SHP77 (cell line): ENCODE data around the gene CENPO.
"Not testable (repeated sequence)": the region's sequence is repeated elsewhere in the genome, so short reads cannot be mapped to it uniquely, and the experiment has no call there.

ENCODE experiments used
- DNase-seq, 2 experiments: peaks; one replicate each; lab custom pipeline; 2025; lab: John Stamatoyannopoulos, UW

The CENPO gene

DNA sequence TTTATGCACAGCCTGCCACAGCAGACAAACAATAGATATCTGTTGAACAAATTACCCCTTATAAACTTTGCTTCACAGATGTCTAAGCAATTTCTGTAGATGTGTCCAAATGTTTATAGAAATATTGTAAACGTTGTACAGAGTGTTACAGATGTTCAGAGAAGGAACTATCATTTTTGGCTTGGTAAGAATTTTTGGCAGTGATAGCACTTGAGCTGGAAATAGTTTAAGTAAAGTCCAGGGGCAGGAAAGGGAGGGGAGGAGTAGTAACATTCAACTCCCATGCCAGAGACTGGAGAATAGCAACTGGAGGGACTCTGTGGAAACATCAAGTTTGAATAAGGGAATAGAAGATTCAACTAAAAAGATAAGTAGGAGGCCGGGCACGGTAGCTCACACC, 4.4 kb upstream of the CENPO start:
- DNase-seq: no peak

DNA sequence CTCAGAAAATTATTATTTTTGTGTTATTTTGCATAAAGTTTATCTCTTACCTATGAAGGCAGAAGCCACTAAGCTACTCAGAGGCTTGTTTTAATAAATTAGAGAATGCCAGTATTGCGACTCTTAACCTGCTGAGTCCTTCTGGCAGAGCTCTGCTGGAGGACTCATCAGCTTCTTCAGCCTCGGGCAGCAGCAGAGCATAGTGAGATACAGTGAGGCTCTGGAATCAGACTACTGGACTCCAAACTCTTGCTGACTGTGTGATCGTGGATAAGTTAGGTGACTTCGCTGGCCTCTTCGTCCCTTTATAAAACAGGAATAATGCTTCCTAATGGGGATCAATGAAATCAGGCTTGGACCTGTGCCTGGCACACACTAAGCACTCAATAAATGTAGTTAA, 1.8 kb upstream of the CENPO start:
- no peak for DNase-seq

DNA sequence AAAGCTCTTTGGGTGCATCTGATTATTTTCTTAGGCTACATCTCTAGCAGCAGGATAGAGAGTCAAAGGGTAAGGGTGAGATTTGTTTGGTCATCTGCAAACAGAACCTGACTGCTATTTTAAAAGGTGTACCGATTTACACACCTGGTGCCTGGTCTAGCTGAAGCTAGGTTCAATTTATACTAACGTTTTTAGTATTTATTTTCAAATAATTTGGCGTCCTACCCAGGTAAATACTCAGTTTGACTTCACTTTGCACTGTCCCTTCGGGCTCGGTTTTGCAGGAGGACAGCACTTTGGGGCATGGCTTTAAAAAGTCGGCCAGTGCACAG, 717 bp upstream of the CENPO start:
- DNase-seq: no peak

DNA sequence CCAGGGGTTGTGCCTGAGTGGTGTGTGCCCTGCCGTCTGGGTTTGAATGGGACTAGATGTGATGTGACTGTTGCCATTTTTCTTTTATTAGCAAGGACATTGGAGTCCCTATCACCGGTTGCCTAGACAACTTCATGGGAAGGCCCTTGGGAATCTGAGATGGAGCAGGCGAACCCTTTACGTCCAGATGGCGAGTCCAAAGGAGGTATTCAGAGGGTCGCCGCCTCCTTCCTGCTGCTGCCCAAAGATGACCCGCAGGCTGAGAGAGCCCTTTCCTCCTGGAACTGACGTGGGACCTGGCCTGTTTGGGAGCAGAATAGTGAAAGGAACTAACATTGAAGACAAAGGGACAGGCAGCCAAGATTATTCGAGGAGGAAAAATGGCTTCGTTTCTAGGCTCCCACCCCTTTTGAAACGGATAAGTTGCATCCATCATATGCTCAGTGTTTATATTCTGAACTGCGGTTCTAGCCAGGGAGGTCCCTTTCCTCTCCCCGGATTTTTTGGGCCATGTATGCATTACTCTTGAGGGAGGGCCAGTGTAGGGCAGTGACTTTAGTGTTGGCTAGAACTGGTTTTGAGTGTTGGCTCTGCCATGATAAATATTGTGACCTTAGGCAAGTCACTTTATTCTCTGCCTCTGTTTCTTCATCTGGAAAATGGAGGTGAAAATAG, 673 bp downstream of the CENPO start:
- DNase-seq: peak in 1 of 2 experiments; percentile 10

DNA sequence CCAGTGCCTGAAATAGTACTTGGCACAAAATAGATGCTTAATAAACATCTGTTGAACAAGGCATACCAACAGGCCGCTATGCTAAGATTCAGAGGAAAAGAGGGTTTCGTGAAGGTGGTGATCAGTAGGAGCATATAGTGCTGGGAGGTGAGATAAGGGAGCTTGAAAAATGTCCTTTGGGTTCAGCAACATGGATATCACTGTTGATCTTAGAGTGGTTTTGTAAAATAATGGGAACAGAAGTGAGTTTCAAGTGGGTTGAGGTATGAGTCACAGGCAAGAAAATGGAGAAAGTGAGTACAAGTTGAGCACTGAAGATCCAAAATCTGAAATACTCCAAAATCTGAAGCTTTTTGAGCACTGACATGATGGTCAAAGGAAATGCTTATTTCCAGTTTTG, 4.4 kb downstream of the CENPO start:
- no peak for DNase-seq

DNA sequence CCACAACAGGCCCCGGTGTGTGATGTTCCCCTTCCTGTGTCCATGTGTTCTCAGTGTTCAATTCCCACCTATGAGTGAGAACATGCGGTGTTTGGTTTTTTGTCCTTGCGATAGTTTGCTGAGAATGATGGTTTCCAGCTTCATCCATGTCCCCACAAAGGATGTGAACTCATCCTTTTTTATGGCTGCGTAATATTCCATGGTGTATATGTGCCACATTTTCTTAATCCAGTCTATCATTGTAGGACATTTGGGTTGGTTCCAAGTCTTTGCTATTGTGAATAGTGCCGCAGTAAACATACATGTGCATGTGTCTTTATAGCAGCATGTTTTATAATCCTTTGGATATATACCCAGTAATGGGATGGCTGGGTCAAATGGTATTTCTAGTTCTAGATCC, 7.3 kb downstream of the CENPO start:
- not testable (repeated sequence) for DNase-seq

DNA sequence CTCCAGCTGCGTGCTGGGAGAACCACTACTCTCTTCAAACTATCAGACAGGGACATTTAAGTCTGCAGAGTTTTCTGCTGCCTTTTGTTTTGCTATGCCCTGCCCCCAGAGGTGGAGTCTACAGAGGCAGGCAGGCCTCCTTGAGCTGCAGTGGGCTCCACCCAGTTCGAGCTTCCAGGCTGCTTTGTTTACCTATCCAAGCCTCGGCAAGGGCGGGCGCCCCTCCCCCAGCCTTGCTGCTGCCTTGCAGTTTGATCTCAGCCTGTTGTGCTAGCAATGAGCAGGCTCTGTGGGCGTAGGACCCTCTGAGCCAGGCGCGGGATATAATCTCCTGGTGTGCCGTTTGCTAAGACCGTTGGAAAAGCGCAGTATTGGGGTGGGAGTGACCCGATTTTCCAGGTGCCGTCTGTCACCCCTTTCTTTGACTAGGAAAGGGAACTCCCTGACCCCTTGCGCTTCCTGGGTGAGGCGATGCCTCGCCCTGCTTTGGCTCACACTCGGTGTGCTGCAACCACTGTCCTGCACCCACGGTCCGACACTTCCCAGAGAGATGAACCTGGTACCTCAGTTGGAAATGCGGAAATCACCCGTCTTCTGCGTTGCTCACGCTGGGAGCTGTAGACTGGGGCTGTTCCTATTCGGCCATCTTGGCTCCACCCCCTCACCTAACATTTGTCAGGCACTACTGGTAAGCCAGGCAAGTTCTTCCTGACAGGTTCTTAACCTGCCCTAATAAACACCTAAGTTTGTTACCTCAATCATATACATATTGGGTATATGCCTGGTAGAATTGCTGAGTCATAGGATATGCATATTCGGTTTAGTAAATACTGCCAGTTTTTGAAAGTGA, 12.8 kb downstream of the CENPO start:
- DNase-seq: peak; percentile 48 to 64

DNA sequence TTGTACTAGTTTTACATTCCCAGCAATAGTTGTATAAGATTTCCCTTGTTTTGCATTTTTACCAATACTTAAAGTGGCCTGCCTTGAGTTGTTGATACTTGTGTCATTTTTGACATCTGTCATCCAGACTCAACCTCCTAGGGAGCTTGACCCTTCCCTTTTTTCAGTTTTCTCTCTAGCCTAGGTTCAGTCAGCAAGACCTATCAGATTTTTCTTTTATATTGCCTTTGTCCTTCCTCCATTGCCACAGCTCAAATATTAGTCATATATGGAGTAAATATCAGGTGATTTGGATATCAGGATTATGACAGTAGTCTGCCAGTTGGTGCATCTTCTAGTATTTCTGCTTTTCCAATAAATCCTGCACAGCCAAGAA, 13.4 kb downstream of the CENPO start:
- no peak for DNase-seq

DNA sequence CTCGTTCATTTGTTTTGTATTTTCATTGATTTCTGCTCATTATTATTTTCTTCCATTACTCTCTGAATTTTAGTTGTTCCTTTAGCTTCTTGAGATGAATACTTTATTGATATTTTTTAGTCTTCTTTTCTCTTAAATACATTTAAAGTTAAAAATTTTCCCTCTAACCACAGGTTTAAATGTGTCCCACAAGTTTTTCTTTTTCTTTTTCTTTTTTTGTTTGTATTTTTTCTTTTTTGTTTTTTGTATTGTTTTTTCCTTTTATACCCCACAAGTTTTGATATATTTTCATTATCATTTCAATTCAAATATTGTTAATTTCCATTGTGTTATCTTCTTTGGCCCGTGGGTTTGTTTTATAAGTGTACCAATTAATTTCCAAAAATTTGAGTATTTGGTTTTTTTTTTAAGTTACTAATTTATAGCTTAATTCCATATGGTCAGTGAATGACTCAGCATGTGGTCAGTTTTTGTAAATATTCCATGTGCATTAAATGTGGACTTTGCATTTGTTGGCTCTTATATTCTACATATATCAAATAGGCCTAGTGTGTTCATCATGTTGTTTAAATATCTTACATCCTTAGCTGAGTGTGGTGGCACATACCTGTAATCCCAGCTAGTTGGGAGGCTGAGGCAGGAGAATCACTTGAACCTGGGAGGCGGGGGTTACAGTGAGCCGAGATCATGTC, 16.2 kb downstream of the CENPO start:
- DNase-seq: no peak

DNA sequence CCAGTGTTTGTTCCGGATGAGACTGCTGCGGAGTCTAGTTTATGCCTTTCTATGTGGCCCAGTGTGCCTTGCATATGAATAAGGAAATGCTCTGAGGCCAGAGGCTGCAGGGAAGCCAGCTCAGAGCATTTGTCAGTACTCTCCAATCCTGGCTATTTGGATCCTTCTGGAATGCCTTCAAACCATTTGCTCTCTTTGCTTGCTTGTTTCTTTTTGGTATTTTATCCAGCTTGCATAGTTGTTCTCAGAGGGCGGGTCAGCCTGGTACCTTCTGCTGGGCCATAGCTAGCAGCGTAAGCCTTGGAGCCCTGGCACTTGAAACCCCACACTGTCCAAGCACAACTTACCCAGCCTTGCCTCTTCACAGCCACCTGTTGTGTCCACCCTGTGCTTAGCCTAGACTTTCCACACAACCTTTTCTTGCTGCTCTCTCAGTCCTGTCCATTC, 20.5 kb downstream of the CENPO start:
- no peak for DNase-seq

DNA sequence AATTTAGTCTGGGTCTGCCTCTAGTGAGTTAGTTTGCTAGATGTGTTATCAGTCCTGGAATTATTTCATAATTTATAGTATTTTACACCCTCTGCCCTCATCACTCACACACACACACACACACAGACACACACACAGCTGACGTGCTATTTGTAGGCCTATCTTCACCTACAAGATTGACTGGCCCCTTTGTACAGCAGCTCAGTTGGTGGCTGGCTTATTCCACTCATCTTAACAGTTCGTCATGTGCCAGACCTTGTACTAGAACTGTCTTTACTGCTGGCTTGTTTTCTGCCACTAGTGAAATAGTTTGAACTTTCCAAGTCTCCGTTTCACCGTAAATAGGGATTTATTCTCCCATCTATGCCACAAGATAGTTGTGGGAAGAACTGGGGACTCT, 21.3 kb downstream of the CENPO start:
- DNase-seq: no peak

DNA sequence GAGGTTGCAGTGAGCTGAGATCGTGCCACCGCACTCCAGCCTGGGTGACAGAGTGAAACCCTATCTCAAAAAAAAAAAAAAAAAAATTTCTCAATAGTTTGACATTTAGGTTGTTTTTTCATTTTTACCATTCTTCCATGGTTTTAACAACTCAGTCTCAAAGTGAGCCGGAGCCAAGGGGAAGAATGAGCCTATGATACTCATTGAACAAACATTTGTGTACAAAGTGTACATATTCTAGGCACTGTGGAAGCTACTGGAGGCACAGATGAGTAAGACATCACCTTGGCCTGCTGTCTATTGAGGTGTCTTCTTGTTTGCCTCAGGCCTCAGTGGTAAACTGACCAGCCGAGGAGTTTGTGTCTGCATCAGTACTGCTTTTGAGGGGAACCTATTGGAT, 21.9 kb downstream of the CENPO start:
- no peak for DNase-seq

DNA sequence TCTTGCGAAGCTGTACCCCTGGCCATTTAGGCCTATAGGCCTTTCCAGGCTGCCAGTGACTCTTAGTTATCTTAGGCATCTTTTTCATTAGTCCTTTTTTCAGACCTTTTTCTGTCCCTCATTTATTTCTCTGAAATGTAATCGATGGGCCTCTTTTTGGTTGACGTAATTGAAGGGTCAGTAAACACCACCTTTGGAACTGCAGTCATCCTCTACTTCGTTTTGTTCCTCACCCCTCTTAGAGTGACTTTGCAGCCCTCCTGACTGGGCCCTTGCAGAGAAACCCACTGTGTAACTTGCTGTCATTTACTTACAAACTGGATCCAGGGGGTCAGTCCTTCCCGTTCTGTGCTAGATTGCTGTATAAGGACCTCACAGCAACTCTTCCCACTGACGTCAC, 23.2 kb downstream of the CENPO start:
- no peak for DNase-seq

DNA sequence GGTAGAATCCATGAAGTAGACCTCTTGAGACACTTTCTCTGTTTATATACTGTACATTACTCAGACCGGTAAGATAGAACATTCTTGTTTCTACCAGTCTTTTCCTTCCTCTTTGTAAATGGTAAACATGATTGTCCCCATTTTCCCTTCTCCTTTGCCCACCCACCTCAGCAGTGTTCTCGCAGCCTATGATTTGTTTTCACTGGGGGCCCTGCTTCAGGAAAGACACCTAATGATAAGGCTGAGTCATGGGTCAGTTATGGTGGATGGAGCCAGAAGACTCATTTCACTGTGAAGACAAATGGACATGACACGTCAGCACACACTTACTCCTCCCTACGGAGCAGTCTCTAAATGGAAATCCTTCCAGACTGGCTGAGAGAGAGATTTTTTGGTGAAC, 23.7 kb downstream of the CENPO start:
- DNase-seq: no peak

DNA sequence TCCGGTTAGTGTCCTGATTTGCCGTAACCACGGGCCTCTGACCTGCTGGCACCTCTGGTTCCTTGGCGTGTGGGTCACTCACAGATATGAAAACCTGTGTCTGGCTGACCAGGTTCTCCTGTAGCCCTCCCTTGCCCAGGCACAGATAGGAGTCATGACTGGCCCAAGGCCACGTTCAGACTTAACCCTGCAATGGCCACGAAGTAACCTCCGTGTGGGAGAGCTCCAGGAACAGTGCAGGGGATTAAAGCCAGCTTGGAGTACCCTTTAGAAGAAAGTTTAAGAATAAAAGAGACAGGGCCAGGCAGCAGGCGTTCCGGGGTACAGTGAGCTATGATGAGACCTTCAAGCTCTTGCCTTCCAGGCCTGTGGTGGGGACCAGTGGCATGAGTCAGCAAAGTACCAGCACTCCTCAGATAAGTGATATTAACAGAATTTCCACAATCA, 25.5 kb downstream of the CENPO start:
- no peak for DNase-seq

DNA sequence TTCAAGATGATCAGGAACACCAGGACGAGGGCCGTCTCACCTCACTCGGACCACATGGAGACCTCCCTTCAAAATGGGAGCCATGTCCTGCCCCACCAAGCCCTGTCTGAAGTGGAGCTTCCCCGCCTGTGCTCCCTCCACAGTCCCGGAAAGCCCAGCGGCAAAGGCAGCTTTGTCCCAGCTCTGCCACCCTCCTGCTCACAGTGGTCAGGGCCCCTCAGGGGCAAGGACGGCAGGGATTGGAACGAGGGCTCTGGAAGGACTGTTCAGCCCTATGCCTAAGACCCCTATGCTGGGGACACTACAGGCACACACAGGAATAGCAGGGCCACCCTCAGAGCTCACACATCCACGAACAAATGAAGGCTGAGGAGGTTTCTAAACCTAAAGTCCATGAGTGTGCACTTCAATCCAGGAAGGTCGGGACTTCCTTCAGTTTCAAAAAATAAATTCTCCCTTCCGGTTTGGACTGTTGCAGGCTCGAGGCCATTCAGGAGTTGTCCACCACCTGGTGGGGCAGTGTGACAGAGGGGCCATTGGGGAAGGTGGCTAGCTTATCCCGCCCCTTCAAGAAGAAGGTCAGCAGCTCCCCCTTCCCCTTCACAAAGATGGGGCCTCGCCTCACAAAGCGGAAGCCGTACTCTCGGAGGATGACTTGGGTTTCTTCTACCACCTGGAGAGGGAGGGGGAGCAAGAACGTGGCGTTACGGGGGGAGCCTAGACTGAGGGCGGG, 26.4 kb downstream of the CENPO start:
- DNase-seq: no peak

DNA sequence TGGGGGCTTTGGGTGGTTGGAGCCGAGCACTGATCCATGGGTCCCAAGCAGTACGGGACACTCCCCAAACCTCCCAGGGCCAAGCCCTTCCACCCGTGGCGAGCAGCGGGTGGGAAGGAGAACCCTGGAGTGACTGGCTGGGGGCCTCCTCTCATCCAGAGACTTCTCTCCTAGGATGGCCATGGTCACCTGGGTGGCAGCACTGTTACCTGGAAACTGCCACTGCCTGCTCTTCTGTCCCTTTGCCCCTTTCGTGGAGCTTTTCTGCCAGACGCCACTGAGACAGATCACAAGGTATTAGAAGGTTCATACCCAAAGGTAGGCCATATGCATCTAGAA, 26.9 kb downstream of the CENPO start:
- no peak for DNase-seq

DNA sequence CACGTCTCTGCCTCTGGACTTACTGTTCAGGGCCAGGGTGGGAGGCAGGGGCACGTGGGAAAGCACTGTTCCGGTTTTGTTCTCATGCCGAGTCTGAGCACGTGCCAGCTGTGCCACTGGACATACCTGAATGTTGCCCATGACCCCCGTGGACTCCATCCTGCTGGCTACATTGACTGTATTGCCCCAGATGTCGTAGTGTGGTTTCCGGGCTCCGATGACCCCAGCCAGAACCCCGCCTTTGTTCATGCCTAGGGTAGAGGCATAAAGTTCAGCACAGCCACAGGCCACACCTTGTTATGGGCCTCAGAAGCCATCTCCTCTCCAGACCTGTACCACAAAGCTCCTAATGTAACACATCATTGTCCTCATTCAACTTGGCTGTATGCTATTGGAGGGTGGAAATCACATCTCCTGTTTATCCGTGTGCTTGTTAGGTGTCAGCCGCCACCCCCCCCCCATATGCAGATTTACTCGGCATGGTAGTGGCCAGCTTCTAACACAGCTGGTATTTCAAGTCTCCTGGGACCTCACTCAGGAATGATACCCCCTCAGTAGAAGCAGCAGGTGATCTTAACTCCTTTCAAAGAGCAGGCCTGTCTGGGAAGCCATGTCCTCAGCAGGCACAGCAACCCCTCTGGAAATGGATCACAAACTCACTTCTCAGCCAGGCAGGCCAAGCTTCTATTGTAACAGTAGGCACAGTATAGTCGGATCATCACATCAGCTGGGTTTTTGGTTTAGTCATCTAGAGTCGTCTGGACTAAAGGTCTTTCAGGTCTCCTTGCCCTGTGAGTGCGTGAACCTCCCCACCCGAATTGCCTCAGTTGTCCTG, 27.6 kb downstream of the CENPO start:
- no peak for DNase-seq

DNA sequence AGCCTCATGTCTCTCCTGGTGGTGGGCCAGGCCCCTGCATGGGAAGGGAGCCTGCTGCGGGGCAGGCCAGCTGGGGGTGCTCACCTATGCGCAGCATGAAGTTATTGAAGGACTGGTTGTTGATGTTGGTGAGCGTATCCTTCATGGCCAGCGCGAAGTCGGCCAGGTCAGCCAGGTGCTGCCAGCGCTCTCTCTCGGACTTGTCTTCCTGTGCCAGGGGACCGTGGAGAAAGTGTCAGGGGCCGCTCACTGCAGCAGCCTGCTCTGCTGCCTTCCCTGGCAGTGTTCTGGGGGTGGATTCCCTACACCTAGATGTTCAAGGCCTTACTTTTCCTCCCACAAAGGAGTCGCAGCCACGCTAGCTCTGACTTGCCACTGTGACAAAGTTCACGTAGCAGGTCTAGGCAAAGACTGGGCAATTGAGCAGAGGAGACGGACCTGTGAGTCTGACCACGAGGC, 28.2 kb downstream of the CENPO start:
- DNase-seq: no peak

DNA sequence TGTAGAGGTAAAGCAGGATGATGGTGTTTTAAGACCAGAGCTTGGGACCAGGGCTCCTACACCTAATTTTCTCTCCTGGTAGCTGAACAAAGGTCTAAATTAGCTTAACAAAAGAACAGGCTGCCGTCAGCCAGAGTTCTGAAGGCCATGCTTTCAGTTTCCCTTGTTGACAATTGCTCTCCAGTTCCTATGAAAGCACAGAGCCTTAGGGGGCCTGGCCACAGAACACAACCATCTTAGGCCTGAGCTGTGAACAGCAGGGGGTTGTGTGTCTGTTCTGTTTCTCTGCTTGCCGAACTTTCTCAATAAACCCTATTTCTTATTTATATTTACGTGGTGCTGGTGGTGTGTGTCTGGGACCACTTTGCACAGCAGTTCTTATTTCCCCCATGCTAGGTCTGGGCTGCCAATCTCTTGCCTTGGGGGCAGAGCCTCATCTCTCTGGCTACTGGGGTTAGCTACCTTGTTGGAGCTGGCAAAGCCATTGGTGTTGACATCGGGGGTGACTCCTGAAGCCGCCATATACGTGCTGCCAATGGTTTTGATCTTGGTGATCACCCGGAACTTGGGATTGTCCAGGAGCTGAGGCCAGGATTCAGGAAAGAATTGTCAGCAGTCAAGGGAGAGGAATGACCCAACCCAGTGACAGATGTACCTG, 29.0 kb downstream of the CENPO start:
- DNase-seq: no peak

DNA sequence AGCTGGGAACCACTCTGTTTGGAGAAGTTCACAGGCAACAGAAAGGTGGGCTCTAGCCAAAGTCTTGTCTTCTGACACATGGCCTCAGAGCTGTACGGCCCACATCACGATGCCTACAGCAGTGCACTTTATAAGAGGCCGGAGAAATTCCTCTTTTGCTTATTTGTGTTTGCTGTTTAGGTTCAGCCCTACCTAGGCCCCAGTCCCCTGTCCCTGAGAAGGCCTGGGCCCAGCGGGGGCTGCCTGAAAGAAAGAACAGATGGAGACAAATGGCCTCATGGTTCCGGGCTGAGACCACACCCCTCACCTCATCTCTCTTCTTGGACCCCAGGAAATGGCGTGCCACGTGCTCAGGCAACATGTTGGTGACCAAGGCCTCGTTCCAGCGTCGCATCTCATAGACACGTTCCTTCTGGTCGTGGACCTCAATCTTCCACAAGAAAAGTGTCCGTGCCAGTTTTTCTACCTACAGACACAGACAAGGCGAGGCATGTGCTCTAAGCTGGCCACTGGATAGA, 30.9 kb downstream of the CENPO start:
- no peak for DNase-seq
